ENCODE results near the gene CCDC12.
"Not testable (repeated sequence)": the region's sequence is repeated elsewhere in the genome, so short reads cannot be mapped to it uniquely, and the experiment has no call there.

Gene CCDC12

GRCh38 chr3:46921041-46921440 is 55.5 kb downstream of the CCDC12 start:
- DNase-seq, result no peak

DNA sequence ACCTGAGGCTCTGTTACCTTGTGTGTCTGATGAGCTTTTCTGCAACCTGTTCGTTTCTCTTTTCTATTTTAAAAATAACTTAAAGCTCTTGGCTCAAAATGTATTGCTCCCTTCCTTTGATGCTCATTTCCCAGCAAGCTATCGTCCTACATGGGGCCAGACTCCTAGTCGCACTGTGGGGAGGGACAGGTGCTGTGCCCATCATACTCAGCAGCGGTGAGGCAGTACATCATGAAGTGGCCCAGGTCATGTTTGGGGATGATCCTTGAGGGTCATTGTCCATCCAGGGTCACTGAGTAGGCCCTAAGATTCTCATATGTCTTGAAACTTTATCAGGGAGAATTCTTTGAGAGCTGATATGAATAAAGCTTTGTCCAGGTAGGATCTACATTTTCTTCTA is 57.9 kb downstream of the CCDC12 start:
- no peak for DNase-seq

GRCh38 chr3:46918202-46918601 is 58.3 kb downstream of the CCDC12 start:
- no peak for DNase-seq

DNA sequence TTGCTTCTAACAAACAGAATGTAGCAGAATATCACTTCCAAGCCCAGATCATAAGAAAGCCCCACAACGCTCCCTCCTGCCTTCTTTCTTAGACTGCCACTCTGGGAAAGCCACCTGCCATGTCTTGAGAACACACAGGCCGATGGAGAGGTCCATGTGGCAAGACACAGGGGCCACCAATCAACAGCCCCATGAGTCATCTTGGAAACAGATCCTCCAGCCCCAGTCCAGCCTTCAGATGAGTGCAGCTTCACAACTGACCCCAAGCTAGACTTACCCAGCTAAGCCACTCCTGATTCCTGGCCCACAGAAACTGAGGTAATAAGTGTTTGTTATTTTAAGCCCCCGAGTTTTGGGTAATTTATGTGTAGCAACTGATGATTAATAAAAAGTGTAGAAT is 59.3 kb downstream of the CCDC12 start:
- DNase-seq, result no peak

GRCh38 chr3:46916799-46917198 is 59.7 kb downstream of the CCDC12 start:
- no peak for DNase-seq

GRCh38 chr3:46916278-46916677 is 60.3 kb downstream of the CCDC12 start:
- no peak for DNase-seq

DNA sequence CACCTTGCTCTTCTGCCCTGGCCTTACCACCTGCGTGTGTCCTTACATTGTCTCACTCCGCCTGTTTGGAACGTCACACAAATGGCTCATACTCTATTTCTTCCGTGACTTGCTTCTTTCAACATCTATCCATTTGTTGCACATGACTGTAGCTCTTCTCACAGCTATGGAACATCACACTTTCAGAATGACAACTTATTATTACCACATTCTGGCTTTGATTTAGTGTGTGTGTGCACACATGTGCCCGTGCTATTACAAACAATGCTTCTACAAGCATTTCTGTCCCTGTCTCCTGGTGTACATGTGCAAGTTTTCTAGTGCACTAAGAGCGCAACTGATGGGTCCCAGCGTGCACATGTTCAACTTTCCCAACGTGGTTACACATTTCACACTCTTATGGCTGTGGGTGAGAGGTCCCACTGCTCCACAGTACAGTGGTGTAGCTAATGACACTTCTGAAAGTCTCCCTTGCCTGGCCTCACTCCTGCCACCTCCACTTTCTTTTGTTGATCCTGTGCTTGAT is 61.2 kb downstream of the CCDC12 start:
- no peak for DNase-seq

GRCh38 chr3:46914849-46915248 is 61.7 kb downstream of the CCDC12 start:
- DNase-seq, result no peak

- DNase-seq, result no peak
These were observed 62.9 kb downstream of the CCDC12 start for GRCh38 chr3:46913644-46914043.

DNA sequence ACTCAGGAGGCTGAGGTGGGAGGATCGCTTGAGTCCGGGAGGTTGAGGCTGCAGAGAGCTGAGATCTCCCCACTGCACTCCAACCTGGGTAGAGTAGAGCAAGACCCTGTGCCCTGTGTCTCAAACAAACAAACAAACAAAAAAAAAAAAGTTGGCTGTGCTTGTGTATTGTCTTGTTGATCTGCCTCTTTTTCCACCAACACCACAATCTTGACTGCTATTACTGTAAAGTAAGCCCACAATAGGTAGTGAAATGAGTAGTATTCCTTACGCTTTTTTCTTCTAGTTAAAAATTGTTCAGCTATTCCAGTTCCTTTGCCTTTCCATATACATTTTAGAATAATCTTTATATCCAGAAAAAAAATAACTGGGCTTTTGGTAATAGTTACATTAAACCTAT is 63.6 kb downstream of the CCDC12 start:
- no peak for DNase-seq

DNA sequence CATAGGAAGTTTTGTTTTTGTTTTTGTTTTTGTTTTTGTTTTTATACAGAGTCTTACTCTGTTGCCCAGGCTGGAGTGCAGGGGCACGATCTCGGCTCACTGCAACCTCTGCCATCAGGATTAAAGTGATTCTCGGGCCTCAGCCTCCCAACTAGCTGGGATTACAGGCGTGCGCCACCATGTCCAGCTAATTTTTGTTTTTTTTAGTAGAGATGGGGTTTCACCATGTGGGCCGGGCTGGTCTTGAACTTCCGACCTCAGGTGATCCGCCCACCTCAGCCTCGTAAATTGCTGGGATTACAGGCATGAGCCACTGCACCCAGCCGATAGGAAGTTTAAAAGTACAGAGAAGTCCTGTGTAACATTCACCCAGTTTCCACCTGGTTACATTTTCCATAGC is 65.6 kb downstream of the CCDC12 start:
- not testable (repeated sequence) for DNase-seq

GRCh38 chr3:46910166-46910760 is 66.3 kb downstream of the CCDC12 start:
- no peak for DNase-seq

GRCh38 chr3:46909535-46910161 is 66.9 kb downstream of the CCDC12 start:
- DNase-seq, result peak; percentile 42 to 70 (median 59)

DNA sequence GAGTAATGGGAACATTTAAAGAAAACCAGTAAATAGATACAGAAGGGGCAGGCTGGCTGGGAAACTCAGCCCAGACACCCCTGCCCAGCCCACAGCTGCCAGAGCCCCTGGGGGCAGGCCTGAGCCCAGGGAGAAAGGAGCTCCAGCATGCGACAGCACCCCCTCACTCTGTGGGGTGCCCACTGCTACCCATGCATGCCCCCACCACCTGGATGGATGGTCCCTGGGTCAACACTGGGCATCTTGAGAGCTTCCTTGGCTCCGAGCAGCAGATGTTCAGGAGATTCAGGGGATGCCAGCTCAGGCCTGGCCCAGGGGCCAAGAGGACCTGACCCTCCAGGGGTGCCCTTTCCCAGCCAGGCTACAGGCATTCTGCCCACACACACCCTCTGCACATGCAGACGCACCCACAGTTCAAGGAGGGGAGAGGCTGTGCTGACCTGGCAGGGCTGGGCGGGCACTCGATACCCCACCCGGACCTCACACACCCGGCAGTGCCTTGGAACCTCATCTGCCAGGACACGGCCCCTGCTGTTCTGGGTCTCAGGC is 67.5 kb downstream of the CCDC12 start:
- DNase-seq, result no peak

DNA sequence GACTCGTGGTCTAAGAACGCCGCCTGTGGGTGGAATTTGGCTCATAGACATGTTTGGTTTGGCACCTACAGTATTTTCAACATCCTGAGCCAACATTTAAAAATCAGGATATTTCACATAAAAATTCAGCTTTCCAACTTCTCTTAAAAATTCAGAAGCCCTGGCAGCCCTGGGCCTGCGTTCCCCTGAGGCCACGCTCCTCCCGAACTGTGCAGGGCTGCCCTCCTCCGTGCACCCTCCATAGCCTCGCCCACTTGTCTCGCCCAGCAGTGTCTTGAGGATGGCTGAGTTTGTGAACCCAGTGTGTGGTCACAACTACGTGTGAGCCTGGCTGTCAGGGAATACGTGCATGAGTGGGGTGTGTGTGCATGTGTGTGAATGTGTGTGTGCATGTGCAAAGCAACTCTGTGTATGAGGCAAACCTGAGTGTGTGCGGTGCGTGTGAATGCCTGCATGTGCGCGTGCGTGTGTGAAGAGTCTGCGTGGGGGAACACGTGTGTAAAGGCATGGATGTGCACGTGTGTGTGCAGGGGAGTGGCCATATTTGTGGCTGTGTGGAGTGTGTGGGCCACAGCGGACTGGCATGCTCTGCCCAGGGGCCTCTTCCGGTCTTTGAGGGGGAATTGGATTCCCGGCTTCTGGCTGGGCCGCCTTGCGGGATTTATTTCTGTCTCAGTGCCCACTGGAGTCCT is 68.1 kb downstream of the CCDC12 start:
- no peak for DNase-seq

DNA sequence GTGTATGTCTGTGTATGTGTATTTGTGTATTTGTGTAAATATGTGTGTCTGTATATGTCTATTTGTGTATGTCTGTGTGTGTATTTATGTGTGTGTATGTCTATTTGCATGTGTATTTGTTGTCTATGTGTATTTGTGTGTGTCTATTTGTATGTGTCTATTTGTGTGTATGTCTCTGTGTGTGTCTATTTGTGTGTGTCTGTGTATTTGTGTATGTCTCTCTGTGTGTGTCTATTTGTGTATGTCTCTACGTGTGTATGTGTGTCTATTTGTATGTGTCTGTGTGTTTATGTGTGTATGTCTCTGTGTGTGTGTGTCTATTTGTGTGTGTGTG is 68.6 kb downstream of the CCDC12 start:
- DNase-seq, result no peak

DNA sequence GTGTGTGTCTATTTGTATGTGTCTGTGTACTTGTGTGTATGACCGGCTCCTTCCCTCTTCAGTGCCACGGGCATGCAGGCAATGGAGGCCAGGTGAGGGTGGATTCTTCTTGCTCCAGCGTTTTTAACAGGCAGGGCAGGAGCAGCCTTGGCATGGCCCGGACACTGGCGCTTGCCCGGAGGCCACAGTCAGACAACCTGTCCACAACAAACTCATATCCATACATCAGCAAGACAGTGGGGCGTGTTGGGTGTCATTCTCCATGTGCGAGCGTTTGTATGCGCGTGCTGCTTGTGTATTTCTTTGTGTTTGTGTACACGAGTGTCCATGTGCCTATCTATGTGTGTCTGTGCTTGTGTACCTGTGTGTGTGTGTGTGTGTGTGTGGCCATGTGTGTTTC is 69.3 kb downstream of the CCDC12 start:
- no peak for DNase-seq

DNA sequence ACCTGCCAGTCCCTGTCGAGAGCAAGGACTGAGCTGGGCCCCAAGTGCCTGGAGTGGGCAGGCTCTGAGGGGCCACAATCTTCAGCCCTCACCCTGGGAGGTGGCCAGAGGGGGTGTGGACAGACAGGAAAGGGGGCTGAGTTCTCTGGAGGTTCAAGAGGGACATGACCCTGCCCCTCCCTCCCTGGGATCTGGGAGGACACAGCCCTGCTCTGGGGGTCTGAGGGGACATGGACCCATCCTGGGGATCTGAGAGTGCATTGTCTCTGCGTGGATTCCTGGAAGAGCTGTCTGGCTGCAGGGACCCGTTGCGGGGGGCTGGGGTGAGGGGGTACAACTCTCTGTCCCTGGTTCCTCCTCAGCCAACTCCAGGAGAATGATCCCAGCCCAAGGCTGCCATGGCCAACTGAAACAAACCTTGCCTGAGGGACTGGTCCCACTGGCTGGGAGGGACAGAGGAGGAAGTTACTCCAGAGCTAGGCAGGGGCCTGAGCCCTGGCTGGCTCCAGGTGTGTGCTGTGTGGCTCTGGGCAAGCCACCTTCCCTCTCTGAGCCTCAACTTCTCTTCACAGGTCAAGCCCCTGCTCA is 70.0 kb downstream of the CCDC12 start:
- no peak for DNase-seq

DNA sequence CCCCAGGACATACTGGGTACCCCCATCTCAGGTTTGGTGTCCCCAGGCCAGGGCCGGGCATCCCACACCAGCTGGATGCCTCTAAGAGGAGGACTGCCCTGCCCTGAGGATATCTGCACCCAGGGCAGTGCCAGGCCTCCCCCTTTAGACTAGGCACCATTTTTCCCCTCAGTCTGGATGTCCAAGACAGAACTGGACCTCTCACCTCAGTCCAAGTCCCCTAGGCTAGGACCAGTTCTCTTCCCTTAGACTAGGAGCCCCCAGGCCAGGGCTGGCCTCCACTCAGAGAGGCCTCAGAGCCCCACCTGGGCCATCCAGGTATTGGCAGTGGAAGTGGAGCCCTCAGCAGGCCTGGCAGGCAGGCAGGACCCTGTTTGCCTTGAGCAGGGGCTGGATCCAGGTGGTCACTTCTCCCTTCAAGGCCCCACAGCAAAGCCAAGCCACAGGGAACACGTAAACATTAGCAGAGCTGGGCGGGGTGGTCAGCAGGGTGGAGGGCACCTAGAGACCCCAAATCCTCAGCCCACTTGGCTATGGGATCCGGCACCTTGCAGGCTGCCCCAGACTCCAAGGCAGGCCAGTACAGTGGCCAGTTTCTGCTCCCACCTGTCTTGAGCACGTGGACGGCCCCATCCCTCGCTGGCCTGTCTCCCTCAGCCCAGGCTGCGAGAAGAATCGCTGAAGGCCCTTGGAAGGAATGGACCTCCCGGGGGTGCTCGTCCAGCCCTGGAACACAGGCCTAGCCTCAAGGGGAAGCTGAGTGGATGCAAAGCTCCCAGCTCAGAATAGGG is 70.7 kb downstream of the CCDC12 start:
- DNase-seq, result no peak

DNA sequence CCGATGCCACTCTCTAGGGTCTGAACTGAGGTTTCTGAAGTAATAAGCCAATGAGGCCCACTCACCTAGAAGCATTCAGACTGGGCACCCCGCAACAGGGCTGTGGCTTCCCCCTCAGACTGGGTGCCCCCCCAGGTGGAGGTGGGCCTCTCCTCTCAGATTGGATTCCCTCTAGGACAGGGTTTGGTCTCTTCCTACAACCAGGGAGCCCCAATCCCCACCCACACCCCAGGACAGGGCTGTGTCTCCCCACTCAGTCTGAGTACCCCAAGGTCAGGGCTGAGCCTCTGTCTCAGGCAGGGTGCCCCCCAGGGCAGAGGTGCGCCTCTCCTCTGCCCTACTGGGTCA is 71.4 kb downstream of the CCDC12 start:
- DNase-seq, result no peak

DNA sequence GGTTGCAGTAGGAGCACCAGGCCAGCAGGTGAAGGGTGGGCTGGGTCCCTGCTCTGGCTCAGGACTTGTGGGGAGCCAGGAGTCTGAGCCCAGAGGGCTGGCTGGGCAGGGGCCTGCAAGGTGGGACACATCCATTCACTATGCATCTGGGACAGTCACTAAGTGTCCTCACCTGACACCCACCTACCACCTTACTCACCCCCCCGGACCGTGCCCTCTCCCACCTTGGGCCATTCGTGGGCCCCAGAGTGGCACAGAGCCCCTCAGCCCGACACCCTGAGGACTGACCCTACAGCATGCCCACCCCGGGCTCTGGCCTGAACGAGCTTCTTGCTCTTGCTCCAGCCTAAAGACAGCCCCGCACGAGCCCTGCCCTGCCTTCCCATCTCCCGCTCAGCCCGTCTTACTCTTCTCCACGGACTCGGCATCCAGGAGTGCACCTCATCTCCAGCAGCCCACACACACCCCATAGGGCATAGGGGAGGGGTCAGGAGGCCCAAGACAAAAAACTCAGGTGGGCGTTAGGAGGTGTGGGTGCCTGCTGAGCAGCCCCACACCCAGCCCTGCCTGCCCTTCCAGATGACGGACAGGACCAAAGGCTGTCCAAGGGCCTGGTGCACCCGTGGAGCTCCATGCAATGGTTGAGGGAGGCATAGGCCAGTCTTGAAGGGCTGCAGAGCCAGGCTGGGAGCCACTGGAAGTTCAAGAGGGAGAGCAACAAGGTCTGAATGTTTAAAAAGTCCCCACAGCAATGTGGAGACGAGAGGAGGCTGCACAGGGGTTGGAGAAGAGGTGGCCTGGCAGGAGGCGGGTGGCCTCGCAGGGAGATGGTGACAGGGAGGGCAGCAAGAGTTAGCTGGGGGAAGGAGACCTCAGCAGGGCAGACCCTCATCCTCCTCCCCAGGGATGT is 72.0 kb downstream of the CCDC12 start:
- DNase-seq, result no peak

Measured in T-helper 1 cell (primary cell).